ENCODE results near the gene AKT1.

The AKT1 gene

GRCh38 chr14:104771374-104771773, 24.2 kb downstream of the AKT1 start:
- DNase-seq: no peak

- peak in 1 of 2 donors; percentile 28 for DNase-seq
These were observed 24.7 kb downstream of the AKT1 start for GRCh38 chr14:104770851-104771272.

- DNase-seq: no peak
These were observed 25.4 kb downstream of the AKT1 start for GRCh38 chr14:104770072-104770579.

- DNase-seq: no peak
These were observed 26.1 kb downstream of the AKT1 start for GRCh38 chr14:104769324-104770071.

GRCh38 chr14:104768437-104769323, 26.9 kb downstream of the AKT1 start:
- DNase-seq: peak; percentile 87 to 92

GRCh38 chr14:104767634-104767918, 28.0 kb downstream of the AKT1 start:
- DNase-seq: no peak

GRCh38 chr14:104766863-104767633, 28.5 kb downstream of the AKT1 start:
- no peak for DNase-seq

- no peak for DNase-seq
These were observed 29.2 kb downstream of the AKT1 start for GRCh38 chr14:104766256-104766862.

GRCh38 chr14:104765517-104765916, 30.0 kb downstream of the AKT1 start:
- no peak for DNase-seq

GRCh38 chr14:104758981-104759969, 36.3 kb downstream of the AKT1 start:
- no peak for DNase-seq

- DNase-seq: no peak
These were observed 37.7 kb downstream of the AKT1 start for GRCh38 chr14:104757681-104758392.

- no peak for DNase-seq
These were observed 38.3 kb downstream of the AKT1 start for GRCh38 chr14:104757238-104757585.

- DNase-seq: no peak
These were observed 38.9 kb downstream of the AKT1 start for GRCh38 chr14:104756477-104757237.

- no peak for DNase-seq
These were observed 39.9 kb downstream of the AKT1 start for GRCh38 chr14:104755621-104756020.

GRCh38 chr14:104754213-104754851, 41.2 kb downstream of the AKT1 start:
- no peak for DNase-seq

GRCh38 chr14:104753528-104754212, 41.9 kb downstream of the AKT1 start:
- DNase-seq: no peak

- DNase-seq: peak; percentile 99
These were observed 42.6 kb downstream of the AKT1 start, which contains the start of gene SIVA1 for GRCh38 chr14:104752735-104753527. SIVA1 (plus strand) TSS chr14:104753147; CDS start chr14:104753202, 55 bp downstream.

GRCh38 chr14:104752423-104752734, 43.2 kb downstream of the AKT1 start:
- DNase-seq: no peak

Measured in CD4-positive, alpha-beta T cell treated with Interferon alpha-2 for 1 hour (primary cell).